ENCODE results near the gene SKIDA1. TPM values are rescaled to one million over a fixed set of nuclear protein-coding genes. Genes with fewer than 3 reads are reported as not detected.

Gene SKIDA1
- total RNA-seq, 4 donors from 2014 or later, result 0.39 to 5.2 (median 2.3) TPM

DNA sequence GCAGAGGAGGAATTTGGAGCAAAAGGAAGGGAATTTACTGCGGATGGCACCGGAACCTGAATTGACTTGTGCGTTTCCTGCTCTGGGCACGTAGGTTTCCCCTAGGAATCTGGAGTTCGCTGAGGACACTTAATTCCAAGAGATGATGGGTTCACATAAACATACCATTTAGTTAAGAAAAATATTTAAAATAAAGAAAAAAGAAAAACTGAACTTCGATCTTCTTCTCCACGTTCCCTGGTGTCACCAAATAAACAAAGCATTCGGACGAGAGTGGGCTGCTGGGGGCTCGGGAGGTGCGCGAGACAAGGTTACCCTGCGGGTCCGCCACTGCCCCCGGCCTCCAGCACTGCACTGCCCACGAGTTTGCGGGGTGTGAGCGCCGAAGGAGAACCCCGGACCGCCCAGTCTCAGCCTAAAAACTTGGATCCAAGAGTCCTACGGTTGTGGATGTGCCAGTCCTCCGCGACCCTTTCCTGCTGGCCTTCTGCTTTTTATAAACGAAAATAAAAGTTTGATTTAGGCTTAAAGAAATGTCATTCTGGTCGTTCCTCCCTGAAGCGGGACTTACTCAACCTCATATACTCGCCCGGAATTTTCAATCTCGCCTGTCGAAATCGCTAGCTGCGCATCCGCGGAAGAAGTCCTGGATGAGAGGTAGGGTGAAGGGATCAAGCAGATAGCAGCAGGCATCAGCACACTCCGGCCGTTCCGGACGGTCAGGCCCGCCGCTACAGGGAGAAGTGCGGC, 30.3 kb downstream of the SKIDA1 start:
- peak overlapping the region; percentile 53 to 73 (median 70) for H3K4me3 ChIP-seq
- DNase-seq (ENCODE audit: low spot score in 2 of 2), result no peak
- WGBS, 2 donors, result 0% methylated on average over 35 to 40 of the region's 42 CpGs
- H3K27me3 ChIP-seq, result no peaks in the 10 kb centered on the region
- TF ChIP-seq CTCF (IDR thresholded peaks at IDR 0.05), result no peak
- TF ChIP-seq POLR2A (IDR thresholded peaks at IDR 0.05), result no peak
- no peak for TF ChIP-seq EP300 (IDR thresholded peaks at IDR 0.05)
- H3K9me3 ChIP-seq, result no peaks in the 10 kb centered on the region
- peaks cover 0 to 34% (median 10%) of the 10 kb centered on the region in 4 donors for H3K4me1 ChIP-seq
- H3K36me3 ChIP-seq, result no peaks in the 10 kb centered on the region
- H3K27ac ChIP-seq, result peak overlapping the region; percentile 74 to 90 (median 82)

GRCh38 chr10:21494191-21495001, 31.1 kb downstream of the SKIDA1 start:
- no peaks in the 10 kb centered on the region for H3K9me3 ChIP-seq
- TF ChIP-seq POLR2A (IDR thresholded peaks at IDR 0.05), result no peak
- TF ChIP-seq EP300 (IDR thresholded peaks at IDR 0.05), result peak in 1 of 2 donors; percentile 20
- no peak for TF ChIP-seq CTCF (IDR thresholded peaks at IDR 0.05)
- H3K4me1 ChIP-seq, result peaks cover 0 to 35% (median 10%) of the 10 kb centered on the region in 4 donors
- H3K27me3 ChIP-seq, result no peaks in the 10 kb centered on the region
- DNase-seq (ENCODE audit: low spot score in 2 of 2), result no peak
- H3K36me3 ChIP-seq, result no peaks in the 10 kb centered on the region
- peak overlapping the region; percentile 53 to 73 (median 70) for H3K4me3 ChIP-seq
- WGBS, 2 donors, result 19 to 21% methylated on average over 32 to 46 of the region's 66 CpGs
- peak overlapping the region; percentile 74 to 90 (median 82) for H3K27ac ChIP-seq

- no peak for DNase-seq (ENCODE audit: low spot score in 2 of 2)
- H3K4me1 ChIP-seq, result peaks cover 0 to 41% (median 10%) of the 10 kb centered on the region in 4 donors
- H3K27ac ChIP-seq, result peak overlapping the region in 3 of 4 donors; percentile 76 to 90 (median 89)
- H3K27me3 ChIP-seq, result no peaks in the 10 kb centered on the region
- H3K4me3 ChIP-seq, result peak overlapping the region in 3 of 4 donors; percentile 69 to 73 (median 72)
- H3K36me3 ChIP-seq, result no peaks in the 10 kb centered on the region
- WGBS, 2 donors, result 64 to 66% methylated on average over 9 of the region's 9 CpGs
- no peaks in the 10 kb centered on the region for H3K9me3 ChIP-seq
- no peak for TF ChIP-seq POLR2A (IDR thresholded peaks at IDR 0.05)
- TF ChIP-seq EP300 (IDR thresholded peaks at IDR 0.05), result no peak
- TF ChIP-seq CTCF (IDR thresholded peaks at IDR 0.05), result no peak
Observed at GRCh38 chr10:21493784-21494183, 31.7 kb downstream of the SKIDA1 start.

DNA sequence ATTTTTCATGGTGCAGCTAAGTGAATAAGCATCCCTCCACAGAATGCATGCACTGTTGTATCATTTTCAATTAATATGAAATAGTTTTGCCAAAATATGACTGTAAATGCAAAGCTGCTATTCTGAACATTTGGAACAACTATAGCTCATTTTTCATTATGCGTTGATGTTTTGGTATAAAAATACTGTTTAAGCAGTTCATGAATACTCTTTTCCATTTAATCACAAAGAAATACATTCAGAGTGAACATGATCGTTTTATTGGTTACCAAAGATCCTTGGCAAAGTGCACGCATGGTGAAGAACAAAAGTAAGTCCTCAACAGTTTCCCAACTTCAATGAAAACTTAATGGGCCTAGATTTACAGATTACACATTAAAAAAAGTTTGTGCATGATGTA, 33.1 kb downstream of the SKIDA1 start:
- Histone ChIP-seq H3K4me3 (no peak overlapping the region), H3K9me3 (no peaks in the 10 kb centered on the region), H3K27me3 (no peaks in the 10 kb centered on the region), H3K27ac (no peak overlapping the region), H3K36me3 (no peaks in the 10 kb centered on the region), H3K4me1 (peaks cover 0 to 42% (median 7%) of the 10 kb centered on the region in 4 donors)
- TF ChIP-seq CTCF (IDR thresholded peaks at IDR 0.05) (no peak), EP300 (IDR thresholded peaks at IDR 0.05) (no peak), POLR2A (IDR thresholded peaks at IDR 0.05) (no peak)
- WGBS, 2 donors, result 42 to 43% methylated on average over 3 of the region's 3 CpGs
- no peak for DNase-seq (ENCODE audit: low spot score in 2 of 2)

- H3K27me3 ChIP-seq, result no peaks in the 10 kb centered on the region
- H3K36me3 ChIP-seq, result no peaks in the 10 kb centered on the region
- H3K4me3 ChIP-seq, result no peak overlapping the region
- 79 to 82% methylated on average over 2 of the region's 2 CpGs for WGBS, 2 donors
- no peak for DNase-seq (ENCODE audit: low spot score in 2 of 2)
- no peak overlapping the region for H3K27ac ChIP-seq
- TF ChIP-seq CTCF (IDR thresholded peaks at IDR 0.05), result no peak
- no peak for TF ChIP-seq POLR2A (IDR thresholded peaks at IDR 0.05)
- TF ChIP-seq EP300 (IDR thresholded peaks at IDR 0.05), result no peak
- H3K9me3 ChIP-seq, result no peaks in the 10 kb centered on the region
- H3K4me1 ChIP-seq, result peaks cover 0 to 35% (median 4%) of the 10 kb centered on the region in 4 donors
Observed at GRCh38 chr10:21490711-21491105, 34.8 kb downstream of the SKIDA1 start.

Data from tibial nerve (tissue), 4 donors.